GM12878 (cell line): Measurements from ENCODE around the gene VARS2. TPM values are rescaled to one million over a fixed set of nuclear protein-coding genes. Genes with fewer than 3 reads are reported as not detected.

ENCODE experiments used
- ATAC-seq: fragments of 200-7000 bp; cut with Tn5 transposase; 3 replicates; pipeline ENCODE4 v1.9.1; 2020; ENCODE audit warnings: mild to moderate bottlenecking, moderate library complexity
- BruUV-seq: library from RNA; stranded (reverse); fragments of 400-500 nt; replicated peaks from 2 replicates; lab custom pipeline; 2021; lab: Mats Ljungman, UMichigan
- CTCF ChIA-PET: fragments of 300-600 bp; sonication (Branson Sonifier 250); formaldehyde crosslinking; extraction: SDS; loops from one replicate; lab custom pipeline; 2021; ENCODE audit warnings: inconsistent platforms; lab: Yijun Ruan, JAX
- POLR2A ChIA-PET: fragments of 350-600 bp; formaldehyde crosslinking; extraction: SDS; loops from one replicate; lab custom pipeline; 2021; ENCODE audit warnings: inconsistent platforms; lab: Charles Lee
- RAD21 ChIA-PET: fragments of 300-600 bp; sonication (Branson Sonifier 250); formaldehyde crosslinking; loops from one replicate; lab custom pipeline; 2023; ENCODE audit warnings: antibody characterized with exemption; ENCODE audit not compliant: unreplicated experiment; lab: Charles Lee
- SMC1A ChIA-PET: fragments of 300-600 bp; sonication (Branson Sonifier 250); formaldehyde crosslinking; loops from one replicate; lab custom pipeline; 2023; ENCODE audit not compliant: unreplicated experiment, uncharacterized antibody; lab: Charles Lee
- DNase-seq: peaks from one replicate; pipeline ENCODE4 v3.0.0-alpha.2; 2011; ENCODE audit warnings: low read depth, low spot score
- FAIRE-seq: peaks from 3 replicates; lab custom pipeline; 2011; peaks lifted over from hg19 to GRCh38; lab: Jason Lieb, UNC
- H2AFZ ChIP-seq: 2 replicates; pipeline ENCODE4 v1.6.0; 2011; ENCODE audit warnings: low read depth, low read length, control low read depth; ENCODE audit not compliant: control insufficient read depth
- H3K27ac ChIP-seq: 2 replicates; pipeline ENCODE4 v1.5.1; 2011; ENCODE audit warnings: control low read depth; ENCODE audit not compliant: control insufficient read depth, insufficient read depth
- H3K27me3 ChIP-seq, 2 experiments: replicated peaks in 1 of 2; 2 replicates each; pipeline versions ENCODE4 v1.6.0 to v1.6.1; 2011; ENCODE audit warnings: low read length in 1 of 2; ENCODE audit not compliant: control insufficient read depth in 2 of 2, insufficient read depth in 2 of 2
- H3K36me3 ChIP-seq, 2 experiments: 2 replicates each; pipeline ENCODE4 v1.5.1; 2011; ENCODE audit warnings: low read length in 1 of 2; ENCODE audit not compliant: control insufficient read depth in 2 of 2, insufficient read depth in 2 of 2
- H3K4me1 ChIP-seq: 2 replicates; pipeline ENCODE4 v1.6.1; 2011; ENCODE audit warnings: mild to moderate bottlenecking, low read length, moderate library complexity, mixed read lengths; ENCODE audit not compliant: control insufficient read depth, insufficient read depth
- H3K4me2 ChIP-seq: 2 replicates; pipeline ENCODE4 v1.6.0; 2011; ENCODE audit warnings: control low read depth; ENCODE audit not compliant: control insufficient read depth, insufficient read depth
- H3K4me3 ChIP-seq: fragments of 200-600 bp; sonication (generic); 2 replicates; pipeline ENCODE4 v1.5.1; 2016
- H3K79me2 ChIP-seq: 2 replicates; pipeline ENCODE4 v1.6.0; 2011; ENCODE audit warnings: low read length; ENCODE audit not compliant: control insufficient read depth, insufficient read depth
- H3K9ac ChIP-seq: 2 replicates; pipeline ENCODE4 v1.8.0; 2011; ENCODE audit warnings: low read length, control low read depth, mixed read lengths; ENCODE audit not compliant: control insufficient read depth, insufficient read depth
- H3K9me3 ChIP-seq: replicated peaks from 3 replicates; pipeline ENCODE4 v1.5.1; 2011; ENCODE audit warnings: mild to moderate bottlenecking, low read length; ENCODE audit not compliant: control insufficient read depth, insufficient read depth
- H4K20me1 ChIP-seq: 2 replicates; pipeline ENCODE4 v1.6.0; 2011; ENCODE audit not compliant: control insufficient read depth, insufficient read depth
- BMI1 ChIP-seq: fragments of 450-650 bp; IDR thresholded peaks from 2 replicates; pipeline ENCODE4 v1.6.1; 2016; ENCODE audit warnings: mild to moderate bottlenecking, moderate library complexity, borderline replicate concordance
- EGR1 ChIP-seq, 2 experiments: IDR thresholded peaks; 1 replicate in 1 of 2; 2 replicates in 1 of 2; pipeline ENCODE4 v1.6.1; 2011 to 2012; ENCODE audit warnings: low read depth in 2 of 2, low read length in 2 of 2, borderline replicate concordance in 1 of 2, mild to moderate bottlenecking in 1 of 2, moderate library complexity in 1 of 2
- FOXK2 ChIP-seq: fragments of 450-650 bp; IDR thresholded peaks from 2 replicates; pipeline ENCODE4 v1.6.1; 2017; ENCODE audit warnings: mild to moderate bottlenecking, moderate library complexity
- GABPA ChIP-seq: IDR thresholded peaks from 2 replicates; pipeline ENCODE4 v1.6.1; 2014; ENCODE audit warnings: antibody characterized with exemption, low read depth, mild to moderate bottlenecking, inconsistent platforms
- KDM1A ChIP-seq: fragments of 200-600 bp; sonication (generic); IDR thresholded peaks from 2 replicates; pipeline ENCODE4 v1.6.1; 2016; ENCODE audit warnings: borderline replicate concordance
- NFXL1 ChIP-seq: fragments of 450-650 bp; IDR thresholded peaks from 2 replicates; pipeline ENCODE4 v1.6.1; 2017; ENCODE audit warnings: antibody characterized with exemption, mild to moderate bottlenecking, borderline replicate concordance
- NR2C2 ChIP-seq: IDR thresholded peaks from 2 replicates; pipeline ENCODE4 v1.6.1; 2011; ENCODE audit warnings: borderline replicate concordance, low read depth; ENCODE audit not compliant: control insufficient read depth, insufficient read length
- WGBS: methylation state at CpG from one replicate; pipeline ENCODE4 v1.1.6; 2016; ENCODE audit warnings: low lambda C conversion rate; ENCODE audit not compliant: insufficient replicate concordance, insufficient coverage; ENCODE audit errors: missing lambda C conversion rate; 5-methylcytosine and 5-hydroxymethylcytosine counted together
- in situ Hi-C: fragments of 300-500 bp; cut with MboI; formaldehyde crosslinking; loops from 9 replicates; pipeline ENCODE4 v1.14.3; 2018; ENCODE audit warnings: mixed read lengths
- intact Hi-C: fragments of 100-400 bp; cut with micrococcal nuclease; formaldehyde crosslinking; loops from one replicate; pipeline ENCODE4 v1.14.2; 2022; ENCODE audit not compliant: unreplicated experiment
- polyA plus RNA-seq, 11 experiments: library from polyadenylated mRNA; depleted of rRNA in 4 of 11; unstranded in 6 of 11; stranded (reverse) in 5 of 11; fragments of >200 nt; fragmentation: Nextera tagmentation in 4 of 11; fragmentation: Illumina TruSeq in 1 of 11; extraction: Ambion mirVana in 4 of 11; extraction: Trizol in 1 of 11; gene quantifications; 1 replicate in 1 of 11; 2 replicates in 10 of 11; pipeline versions ENCODE4 v1.2.1 to v1.2.3, GENCODE V29; 2011 to 2016; ENCODE audit warnings: inconsistent platforms in 2 of 11, missing spikeins in 2 of 11, low read depth in 1 of 11
- total RNA-seq, 4 experiments: library from RNA; depleted of rRNA in 3 of 4; stranded (reverse); fragments of >200 nt in 3 of 4; fragmentation: Illumina TruSeq in 1 of 4; extraction: Trizol in 1 of 4; gene quantifications; 2 replicates each; pipeline versions ENCODE4 v1.2.1 to v1.2.3, GENCODE V29; 2013 to 2021
- TF ChIP-seq, protein P1 (sequence below): IDR thresholded peaks from 2 replicates; pipeline ENCODE4 v1.6.1; 2012; ENCODE audit warnings: low read depth, low read length, improper control_type of control experiment
- TF ChIP-seq, protein P2 (sequence below): fragments of 450-650 bp; IDR thresholded peaks from 2 replicates; pipeline ENCODE4 v1.6.1; 2016; ENCODE audit warnings: mild to moderate bottlenecking, moderate library complexity, borderline replicate concordance
- TF ChIP-seq, protein P3 (sequence below): fragments of 450-650 bp; IDR thresholded peaks from 2 replicates; pipeline ENCODE4 v1.6.1; 2017; ENCODE audit warnings: mild to moderate bottlenecking
- TF ChIP-seq, protein P4 (sequence below): fragments of 150-350 bp; IDR thresholded peaks from 2 replicates; pipeline ENCODE4 v1.6.1; 2016; ENCODE audit warnings: low read depth, low read length

The VARS2 gene
- total and polyA plus RNA-seq, 10 of the 15 experiments (the other 5 are each of a cell fraction or from before 2014, with no cell fraction given) = 3.8 to 70.7 (median 49.1) TPM

DNA sequence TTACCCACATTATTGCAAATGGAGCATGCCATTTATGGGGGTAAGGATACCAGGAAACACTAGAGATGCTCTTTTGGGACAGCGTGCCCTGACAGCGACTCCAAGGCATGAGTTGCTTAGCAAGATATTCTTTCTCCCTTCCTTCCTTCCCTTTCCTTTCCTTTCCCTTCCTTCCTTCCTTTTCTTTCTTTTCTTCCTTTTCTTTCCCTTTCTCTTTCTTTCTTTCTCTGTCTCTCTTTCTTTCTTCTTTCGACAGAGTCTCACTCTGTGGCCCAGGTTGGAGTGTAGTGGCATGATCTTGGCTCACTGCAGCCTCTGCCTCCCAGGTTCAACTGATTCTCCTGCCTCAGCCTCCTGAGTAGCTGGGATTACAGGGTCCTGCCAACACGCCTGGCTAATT lies 30.0 kb downstream of the VARS2 start:
- no peak overlapping the region for H3K4me2 ChIP-seq
- TF ChIP-seq FOXK2 = no peak
- TF ChIP-seq GABPA = no peak
- no peak for TF ChIP-seq NFXL1
- TF ChIP-seq, protein P1, sequence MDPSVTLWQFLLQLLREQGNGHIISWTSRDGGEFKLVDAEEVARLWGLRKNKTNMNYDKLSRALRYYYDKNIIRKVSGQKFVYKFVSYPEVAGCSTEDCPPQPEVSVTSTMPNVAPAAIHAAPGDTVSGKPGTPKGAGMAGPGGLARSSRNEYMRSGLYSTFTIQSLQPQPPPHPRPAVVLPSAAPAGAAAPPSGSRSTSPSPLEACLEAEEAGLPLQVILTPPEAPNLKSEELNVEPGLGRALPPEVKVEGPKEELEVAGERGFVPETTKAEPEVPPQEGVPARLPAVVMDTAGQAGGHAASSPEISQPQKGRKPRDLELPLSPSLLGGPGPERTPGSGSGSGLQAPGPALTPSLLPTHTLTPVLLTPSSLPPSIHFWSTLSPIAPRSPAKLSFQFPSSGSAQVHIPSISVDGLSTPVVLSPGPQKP = no peak
- TF ChIP-seq, protein P2, sequence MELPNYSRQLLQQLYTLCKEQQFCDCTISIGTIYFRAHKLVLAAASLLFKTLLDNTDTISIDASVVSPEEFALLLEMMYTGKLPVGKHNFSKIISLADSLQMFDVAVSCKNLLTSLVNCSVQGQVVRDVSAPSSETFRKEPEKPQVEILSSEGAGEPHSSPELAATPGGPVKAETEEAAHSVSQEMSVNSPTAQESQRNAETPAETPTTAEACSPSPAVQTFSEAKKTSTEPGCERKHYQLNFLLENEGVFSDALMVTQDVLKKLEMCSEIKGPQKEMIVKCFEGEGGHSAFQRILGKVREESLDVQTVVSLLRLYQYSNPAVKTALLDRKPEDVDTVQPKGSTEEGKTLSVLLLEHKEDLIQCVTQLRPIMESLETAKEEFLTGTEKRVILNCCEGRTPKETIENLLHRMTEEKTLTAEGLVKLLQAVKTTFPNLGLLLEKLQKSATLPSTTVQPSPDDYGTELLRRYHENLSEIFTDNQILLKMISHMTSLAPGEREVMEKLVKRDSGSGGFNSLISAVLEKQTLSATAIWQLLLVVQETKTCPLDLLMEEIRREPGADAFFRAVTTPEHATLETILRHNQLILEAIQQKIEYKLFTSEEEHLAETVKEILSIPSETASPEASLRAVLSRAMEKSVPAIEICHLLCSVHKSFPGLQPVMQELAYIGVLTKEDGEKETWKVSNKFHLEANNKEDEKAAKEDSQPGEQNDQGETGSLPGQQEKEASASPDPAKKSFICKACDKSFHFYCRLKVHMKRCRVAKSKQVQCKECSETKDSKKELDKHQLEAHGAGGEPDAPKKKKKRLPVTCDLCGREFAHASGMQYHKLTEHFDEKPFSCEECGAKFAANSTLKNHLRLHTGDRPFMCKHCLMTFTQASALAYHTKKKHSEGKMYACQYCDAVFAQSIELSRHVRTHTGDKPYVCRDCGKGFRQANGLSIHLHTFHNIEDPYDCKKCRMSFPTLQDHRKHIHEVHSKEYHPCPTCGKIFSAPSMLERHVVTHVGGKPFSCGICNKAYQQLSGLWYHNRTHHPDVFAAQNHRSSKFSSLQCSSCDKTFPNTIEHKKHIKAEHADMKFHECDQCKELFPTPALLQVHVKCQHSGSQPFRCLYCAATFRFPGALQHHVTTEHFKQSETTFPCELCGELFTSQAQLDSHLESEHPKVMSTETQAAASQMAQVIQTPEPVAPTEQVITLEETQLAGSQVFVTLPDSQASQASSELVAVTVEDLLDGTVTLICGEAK = no peak
- no peak for TF ChIP-seq KDM1A
- TF ChIP-seq, protein P3, sequence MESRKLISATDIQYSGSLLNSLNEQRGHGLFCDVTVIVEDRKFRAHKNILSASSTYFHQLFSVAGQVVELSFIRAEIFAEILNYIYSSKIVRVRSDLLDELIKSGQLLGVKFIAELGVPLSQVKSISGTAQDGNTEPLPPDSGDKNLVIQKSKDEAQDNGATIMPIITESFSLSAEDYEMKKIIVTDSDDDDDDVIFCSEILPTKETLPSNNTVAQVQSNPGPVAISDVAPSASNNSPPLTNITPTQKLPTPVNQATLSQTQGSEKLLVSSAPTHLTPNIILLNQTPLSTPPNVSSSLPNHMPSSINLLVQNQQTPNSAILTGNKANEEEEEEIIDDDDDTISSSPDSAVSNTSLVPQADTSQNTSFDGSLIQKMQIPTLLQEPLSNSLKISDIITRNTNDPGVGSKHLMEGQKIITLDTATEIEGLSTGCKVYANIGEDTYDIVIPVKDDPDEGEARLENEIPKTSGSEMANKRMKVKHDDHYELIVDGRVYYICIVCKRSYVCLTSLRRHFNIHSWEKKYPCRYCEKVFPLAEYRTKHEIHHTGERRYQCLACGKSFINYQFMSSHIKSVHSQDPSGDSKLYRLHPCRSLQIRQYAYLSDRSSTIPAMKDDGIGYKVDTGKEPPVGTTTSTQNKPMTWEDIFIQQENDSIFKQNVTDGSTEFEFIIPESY = no peak
- TF ChIP-seq EGR1 (IDR thresholded peaks at IDR 0.05; ENCODE audit: borderline replicate concordance in 1 of 2, low read depth in 2 of 2, low read length in 2 of 2) = no peak
- TF ChIP-seq NR2C2 = no peak
- no peak for TF ChIP-seq BMI1
- TF ChIP-seq, protein P4, sequence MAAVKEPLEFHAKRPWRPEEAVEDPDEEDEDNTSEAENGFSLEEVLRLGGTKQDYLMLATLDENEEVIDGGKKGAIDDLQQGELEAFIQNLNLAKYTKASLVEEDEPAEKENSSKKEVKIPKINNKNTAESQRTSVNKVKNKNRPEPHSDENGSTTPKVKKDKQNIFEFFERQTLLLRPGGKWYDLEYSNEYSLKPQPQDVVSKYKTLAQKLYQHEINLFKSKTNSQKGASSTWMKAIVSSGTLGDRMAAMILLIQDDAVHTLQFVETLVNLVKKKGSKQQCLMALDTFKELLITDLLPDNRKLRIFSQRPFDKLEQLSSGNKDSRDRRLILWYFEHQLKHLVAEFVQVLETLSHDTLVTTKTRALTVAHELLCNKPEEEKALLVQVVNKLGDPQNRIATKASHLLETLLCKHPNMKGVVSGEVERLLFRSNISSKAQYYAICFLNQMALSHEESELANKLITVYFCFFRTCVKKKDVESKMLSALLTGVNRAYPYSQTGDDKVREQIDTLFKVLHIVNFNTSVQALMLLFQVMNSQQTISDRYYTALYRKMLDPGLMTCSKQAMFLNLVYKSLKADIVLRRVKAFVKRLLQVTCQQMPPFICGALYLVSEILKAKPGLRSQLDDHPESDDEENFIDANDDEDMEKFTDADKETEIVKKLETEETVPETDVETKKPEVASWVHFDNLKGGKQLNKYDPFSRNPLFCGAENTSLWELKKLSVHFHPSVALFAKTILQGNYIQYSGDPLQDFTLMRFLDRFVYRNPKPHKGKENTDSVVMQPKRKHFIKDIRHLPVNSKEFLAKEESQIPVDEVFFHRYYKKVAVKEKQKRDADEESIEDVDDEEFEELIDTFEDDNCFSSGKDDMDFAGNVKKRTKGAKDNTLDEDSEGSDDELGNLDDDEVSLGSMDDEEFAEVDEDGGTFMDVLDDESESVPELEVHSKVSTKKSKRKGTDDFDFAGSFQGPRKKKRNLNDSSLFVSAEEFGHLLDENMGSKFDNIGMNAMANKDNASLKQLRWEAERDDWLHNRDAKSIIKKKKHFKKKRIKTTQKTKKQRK = no peak
- TF ChIP-seq, all 136 proteins: peak for 0
- CTCF ChIA-PET = no interaction called here
- FAIRE-seq (no peak), DNase-seq (no peak), ATAC-seq (no peak)
- Histone ChIP-seq H2AFZ (no peak overlapping the region), H3K9ac (no peak overlapping the region), H3K27ac (no peak overlapping the region), H4K20me1 (no peaks in the 10 kb centered on the region; the same call in 1 of the 2 replicates), H3K9me3 (no peaks in the 10 kb centered on the region; the same call in 2 of the 3 replicates), H3K27me3 (peaks cover 0 to 3% of the 10 kb centered on the region in 2 experiments; a peak in 3 of 4 replicates), H3K4me1 (no peaks in the 10 kb centered on the region), H3K4me3 (no peak overlapping the region), H3K36me3 (no peaks in the 10 kb centered on the region), H3K79me2 (no peaks in the 10 kb centered on the region)
- in situ Hi-C loops (no loop called here), intact Hi-C loops (no loop called here)
- RAD21 ChIA-PET = no interaction called here
- POLR2A ChIA-PET = no interaction called here
- SMC1A ChIA-PET = no interaction called here
- no TSS peak for BruUV-seq
- 49% methylated on average over 4 of the region's 4 CpGs for WGBS
